ENCODE data around the gene CSPG4. TPM values are rescaled to one million over a fixed set of nuclear protein-coding genes. Genes with fewer than 3 reads are reported as not detected.

The CSPG4 gene
- total and polyA plus RNA-seq, 2 of the 4 experiments (the other 2 are of a cell fraction) = 12.4 to 28.4 TPM

DNA sequence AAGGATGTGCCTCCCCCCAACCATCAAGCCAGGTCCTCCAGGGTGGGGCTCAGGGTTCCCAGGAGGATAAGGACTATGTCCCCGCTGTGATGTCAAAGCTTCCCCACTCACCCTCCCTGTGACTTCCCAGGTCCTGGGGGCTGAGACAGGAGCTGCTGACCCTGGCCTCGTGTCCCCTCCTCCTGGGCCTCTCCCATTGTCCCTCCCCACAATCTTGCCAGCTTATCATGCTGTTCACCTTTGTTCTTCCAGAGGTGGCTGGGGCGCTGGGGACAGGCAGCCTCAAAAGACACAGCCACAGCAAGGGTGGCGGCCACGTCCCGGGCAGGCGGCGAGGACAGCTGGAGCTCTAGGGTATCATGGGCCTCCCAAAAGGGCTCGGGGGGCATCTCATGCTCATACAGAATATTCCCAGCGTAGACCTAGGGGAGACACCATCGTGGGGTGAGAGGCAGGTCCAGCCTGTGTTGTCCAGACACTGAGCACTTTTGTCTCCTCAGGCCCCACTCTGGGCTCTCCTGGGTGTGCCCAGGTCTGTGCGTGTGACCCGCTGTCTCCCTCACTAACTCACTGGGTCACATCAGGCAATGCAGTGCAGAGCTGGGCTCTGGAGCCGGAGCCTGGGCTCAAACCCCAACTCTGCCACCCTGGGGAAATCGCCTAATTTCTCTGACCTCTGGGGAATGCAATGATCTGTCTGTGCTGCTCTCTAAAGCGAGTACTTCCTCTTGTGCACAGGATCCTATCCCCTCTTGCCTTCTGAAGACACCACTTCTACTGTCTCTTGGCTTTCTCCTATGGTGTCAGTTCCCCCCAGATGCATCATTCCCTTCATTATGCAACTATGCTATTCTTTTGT is 35.0 kb downstream of the CSPG4 start:
- no peak for DNase-seq

More for the DNA sequence above, 35.0 kb downstream of the CSPG4 start:
- Histone ChIP-seq H3K27ac (ENCODE audit: insufficient read depth, low read length) (no peak overlapping the region), H3K14ac (replicated peaks; ENCODE audit: low read depth, low read length) (no peak overlapping the region), H3K56ac (ENCODE audit: extremely low read depth, insufficient read depth, low read length) (no peak overlapping the region), H3K79me1 (ENCODE audit: low read depth in 1 of 2, low read length in 2 of 2) (peaks cover 0 to 17% of the 10 kb centered on the region in 2 experiments), H3K18ac (ENCODE audit: low read depth, low read length) (no peak overlapping the region), H2AK5ac (ENCODE audit: low read depth, low read length) (no peak overlapping the region), H3K9me3 (ENCODE audit: control insufficient read depth, insufficient read depth, low read length) (no peaks in the 10 kb centered on the region), H2BK5ac (ENCODE audit: low read depth, low read length, poor library complexity, severe bottlenecking) (no peak overlapping the region), H3K4ac (ENCODE audit: low read depth, low read length) (no peak overlapping the region), H2AK9ac (replicated peaks; ENCODE audit: low read depth, low read length, poor library complexity) (no peak overlapping the region), H3K9me1 (ENCODE audit: insufficient read depth, low read length) (0 out of 2 replicates have a peak, but pooled peaks cover 18% of the 10 kb centered on the region), H2BK120ac (ENCODE audit: low read depth, low read length) (no peak overlapping the region), H3K4me1 (ENCODE audit: control insufficient read depth, insufficient read depth, low read length) (peaks cover 13% of the 10 kb centered on the region), H3K23ac (ENCODE audit: low read depth, low read length) (no peak overlapping the region), H2BK15ac (ENCODE audit: low read depth, low read length) (no peak overlapping the region), H4K5ac (ENCODE audit: low read depth, low read length) (no peak overlapping the region), H3K9ac (ENCODE audit: low read depth, low read length) (no peak overlapping the region), H2BK20ac (ENCODE audit: low read depth, low read length) (no peak overlapping the region), H4K20me1 (ENCODE audit: insufficient read depth, low read length) (peaks cover 18% of the 10 kb centered on the region), H4K91ac (ENCODE audit: insufficient read depth, low read depth, low read length) (no peak overlapping the region), H3K4me3 (ENCODE audit: insufficient read depth, low read depth, low read length) (no peak overlapping the region), H3K36me3 (ENCODE audit: control insufficient read depth, insufficient read depth, low read length) (peaks cover 5% of the 10 kb centered on the region; the same call in 1 of the 2 replicates), H3K4me2 (ENCODE audit: low read depth, low read length) (no peak overlapping the region), H3K27me3 (ENCODE audit: control insufficient read depth, insufficient read depth, low read length) (no peaks in the 10 kb centered on the region), H4K8ac (ENCODE audit: low read depth in 2 of 2, low read length in 2 of 2) (no peak overlapping the region), H2AFZ (replicated peaks; ENCODE audit: low read length, poor library complexity) (no peak overlapping the region)
- CTCF ChIA-PET = interaction anchor here (0.7 kb wide), 1 partner anchor 39 kb away, joined by 4 read pairs; no protein-coding TSS in a partner anchor
- no peak for ATAC-seq (ENCODE audit: low read depth)
- intact Hi-C loops (cut with micrococcal nuclease) = loop anchor here (10.0 kb wide), 1 partner anchor 53 kb away; the partner anchor contains the start of gene SNUPN
- no TSS peak for BruUV-seq (replicated peaks)
- in situ Hi-C loops (cut with MboI; ENCODE audit: low sequenced_read_pairs) = no loop called here
- POLR2A ChIA-PET (ENCODE audit: unreplicated experiment) = no interaction called here
- WGBS, 2 experiments (ENCODE audit: extremely low coverage in 2 of 2, insufficient read length in 1 of 2) = 94% methylated on average over 12 of the region's 16 CpGs; no CpG with 5 or more reads in 1 of the 2 experiments
- TF ChIP-seq BHLHE40 (IDR thresholded peaks at IDR 0.05; ENCODE audit: low read depth, low read length) = no peak
- TF ChIP-seq, protein P1, sequence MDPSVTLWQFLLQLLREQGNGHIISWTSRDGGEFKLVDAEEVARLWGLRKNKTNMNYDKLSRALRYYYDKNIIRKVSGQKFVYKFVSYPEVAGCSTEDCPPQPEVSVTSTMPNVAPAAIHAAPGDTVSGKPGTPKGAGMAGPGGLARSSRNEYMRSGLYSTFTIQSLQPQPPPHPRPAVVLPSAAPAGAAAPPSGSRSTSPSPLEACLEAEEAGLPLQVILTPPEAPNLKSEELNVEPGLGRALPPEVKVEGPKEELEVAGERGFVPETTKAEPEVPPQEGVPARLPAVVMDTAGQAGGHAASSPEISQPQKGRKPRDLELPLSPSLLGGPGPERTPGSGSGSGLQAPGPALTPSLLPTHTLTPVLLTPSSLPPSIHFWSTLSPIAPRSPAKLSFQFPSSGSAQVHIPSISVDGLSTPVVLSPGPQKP (IDR thresholded peaks at IDR 0.05; ENCODE audit: borderline replicate concordance, low read depth, low read length) = no peak
- no peak for TF ChIP-seq MAZ (IDR thresholded peaks at IDR 0.05; ENCODE audit: borderline replicate concordance, low read depth, low read length)
- no peak for TF ChIP-seq POLR2A (IDR thresholded peaks at IDR 0.05; ENCODE audit: low read depth, low read length)
- no peak for TF ChIP-seq RAD21 (IDR thresholded peaks at IDR 0.05; ENCODE audit: low read length)
- TF ChIP-seq RFX5 (IDR thresholded peaks at IDR 0.05; ENCODE audit: low read depth, low read length) = no peak
- TF ChIP-seq MXI1 (IDR thresholded peaks at IDR 0.05; ENCODE audit: borderline replicate concordance, low read depth, low read length) = no peak
- no peak for TF ChIP-seq CEBPB (IDR thresholded peaks at IDR 0.05; ENCODE audit: low read depth, low read length)
- TF ChIP-seq MAFK (IDR thresholded peaks at IDR 0.05; ENCODE audit: low read depth, low read length) = no peak
- no peak for TF ChIP-seq FOS (IDR thresholded peaks at IDR 0.05; ENCODE audit: low read depth, low read length)
- dilution Hi-C loops (cut with HindIII; ENCODE audit: low sequenced_read_pairs, unreplicated experiment) = no loop called here

Data from IMR-90 (cell line).